ENCODE data around the gene COX17. TPM values are rescaled to one million over a fixed set of nuclear protein-coding genes. Genes with fewer than 3 reads are reported as not detected.
A peak's percentile ranks its signal among the peaks of the same experiment; 100 is the strongest.

COX17 gene
- polyA plus RNA-seq, 1 of the 3 experiments (the other 2 are of a cell fraction) = 21.5 TPM

GRCh38 chr3:119665954-119666559 lies 11.1 kb downstream of the COX17 start:
- peak overlapping the region; percentile 0 to 93 for H3K27ac ChIP-seq (ENCODE audit: low read depth in 2 of 2, low read length in 1 of 2)
- H3K9me3 ChIP-seq = no peaks in the 10 kb centered on the region
- peaks cover 28 to 44% of the 10 kb centered on the region in 2 experiments for H3K4me1 ChIP-seq (ENCODE audit: control insufficient read depth in 1 of 2, insufficient read depth in 2 of 2, low read depth in 1 of 2, low read length in 1 of 2)
- no peak overlapping the region for H3K4me3 ChIP-seq (ENCODE audit: low read depth in 2 of 2, low read length in 1 of 2)
- no peak overlapping the region for H3K9ac ChIP-seq
- no peaks in the 10 kb centered on the region for H4K20me1 ChIP-seq (ENCODE audit: insufficient read depth)
- no peak overlapping the region for H2AFZ ChIP-seq (ENCODE audit: low read depth)
- peaks cover 30% of the 10 kb centered on the region for H3F3A ChIP-seq (replicated peaks; ENCODE audit: insufficient read depth)
- H3K27me3 ChIP-seq (ENCODE audit: insufficient read depth) = no peaks in the 10 kb centered on the region
- 94% methylated on average over 6 of the region's 6 CpGs for WGBS (ENCODE audit: low lambda C conversion rate)
- no peaks in the 10 kb centered on the region for H3K79me2 ChIP-seq (ENCODE audit: insufficient read depth)
- no peaks in the 10 kb centered on the region for H3K9me2 ChIP-seq
- H3K36me3 ChIP-seq (replicated peaks in 1 of 2; ENCODE audit: control insufficient read depth in 1 of 2, insufficient read depth in 2 of 2, low read length in 1 of 2) = no peaks in the 10 kb centered on the region
- H3K4me2 ChIP-seq = no peak overlapping the region
- DNase-seq = no peak
- ChIA-PET CTCF (interaction anchor here (1.1 to 1.5 kb wide), 2 partner anchors 9 to 15 kb away, joined by 3 to 6 read pairs; no protein-coding TSS in a partner anchor), POLR2A (no interaction called here)
- TF ChIP-seq USF2 (IDR thresholded peaks at IDR 0.05; ENCODE audit: borderline replicate concordance, low read depth, low read length) = no peak

DNA sequence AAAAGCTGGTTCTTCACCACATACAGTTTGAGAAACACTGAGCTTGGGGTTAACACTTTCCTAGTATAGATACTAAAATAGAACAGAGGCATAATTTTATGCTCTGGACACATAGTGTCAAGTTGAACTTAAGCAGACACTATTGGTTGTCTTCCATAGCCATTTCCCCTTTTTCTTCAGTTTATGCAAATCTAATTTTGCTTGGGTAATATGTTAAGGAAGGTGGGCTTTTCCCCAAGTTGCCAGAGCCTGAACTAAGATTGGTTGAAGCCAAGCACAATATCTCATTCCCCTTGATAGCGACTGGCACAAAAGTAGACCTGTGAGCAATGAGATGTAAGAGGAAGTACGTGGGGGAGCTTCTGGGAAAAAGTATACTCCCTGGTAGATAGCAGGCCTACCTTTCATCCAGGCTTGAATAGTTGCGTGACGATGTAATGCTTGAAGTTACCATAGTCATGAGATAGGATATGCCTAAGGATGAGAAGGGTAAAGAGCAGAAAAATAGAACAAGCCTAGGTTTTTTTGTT lies 12.3 kb downstream of the COX17 start:
- CTCF ChIA-PET = interaction anchor here (0.6 to 1.4 kb wide), 2 partner anchors 13 to 97 kb away, joined by 3 read pairs; no protein-coding TSS in a partner anchor

More for the DNA sequence above, 12.3 kb downstream of the COX17 start:
- peak in 1 of 2 experiments; percentile 43; a peak in 1 of 4 replicates for TF ChIP-seq EP300 (IDR thresholded peaks at IDR 0.05; ENCODE audit: borderline replicate concordance in 1 of 2, low read depth in 1 of 2, low read length in 1 of 2)
- TF ChIP-seq, protein P1, sequence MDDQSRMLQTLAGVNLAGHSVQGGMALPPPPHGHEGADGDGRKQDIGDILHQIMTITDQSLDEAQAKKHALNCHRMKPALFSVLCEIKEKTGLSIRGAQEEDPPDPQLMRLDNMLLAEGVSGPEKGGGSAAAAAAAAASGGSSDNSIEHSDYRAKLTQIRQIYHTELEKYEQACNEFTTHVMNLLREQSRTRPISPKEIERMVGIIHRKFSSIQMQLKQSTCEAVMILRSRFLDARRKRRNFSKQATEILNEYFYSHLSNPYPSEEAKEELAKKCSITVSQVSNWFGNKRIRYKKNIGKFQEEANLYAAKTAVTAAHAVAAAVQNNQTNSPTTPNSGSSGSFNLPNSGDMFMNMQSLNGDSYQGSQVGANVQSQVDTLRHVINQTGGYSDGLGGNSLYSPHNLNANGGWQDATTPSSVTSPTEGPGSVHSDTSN (IDR thresholded peaks at IDR 0.05) = peak; percentile 35
- TF ChIP-seq, protein P2, sequence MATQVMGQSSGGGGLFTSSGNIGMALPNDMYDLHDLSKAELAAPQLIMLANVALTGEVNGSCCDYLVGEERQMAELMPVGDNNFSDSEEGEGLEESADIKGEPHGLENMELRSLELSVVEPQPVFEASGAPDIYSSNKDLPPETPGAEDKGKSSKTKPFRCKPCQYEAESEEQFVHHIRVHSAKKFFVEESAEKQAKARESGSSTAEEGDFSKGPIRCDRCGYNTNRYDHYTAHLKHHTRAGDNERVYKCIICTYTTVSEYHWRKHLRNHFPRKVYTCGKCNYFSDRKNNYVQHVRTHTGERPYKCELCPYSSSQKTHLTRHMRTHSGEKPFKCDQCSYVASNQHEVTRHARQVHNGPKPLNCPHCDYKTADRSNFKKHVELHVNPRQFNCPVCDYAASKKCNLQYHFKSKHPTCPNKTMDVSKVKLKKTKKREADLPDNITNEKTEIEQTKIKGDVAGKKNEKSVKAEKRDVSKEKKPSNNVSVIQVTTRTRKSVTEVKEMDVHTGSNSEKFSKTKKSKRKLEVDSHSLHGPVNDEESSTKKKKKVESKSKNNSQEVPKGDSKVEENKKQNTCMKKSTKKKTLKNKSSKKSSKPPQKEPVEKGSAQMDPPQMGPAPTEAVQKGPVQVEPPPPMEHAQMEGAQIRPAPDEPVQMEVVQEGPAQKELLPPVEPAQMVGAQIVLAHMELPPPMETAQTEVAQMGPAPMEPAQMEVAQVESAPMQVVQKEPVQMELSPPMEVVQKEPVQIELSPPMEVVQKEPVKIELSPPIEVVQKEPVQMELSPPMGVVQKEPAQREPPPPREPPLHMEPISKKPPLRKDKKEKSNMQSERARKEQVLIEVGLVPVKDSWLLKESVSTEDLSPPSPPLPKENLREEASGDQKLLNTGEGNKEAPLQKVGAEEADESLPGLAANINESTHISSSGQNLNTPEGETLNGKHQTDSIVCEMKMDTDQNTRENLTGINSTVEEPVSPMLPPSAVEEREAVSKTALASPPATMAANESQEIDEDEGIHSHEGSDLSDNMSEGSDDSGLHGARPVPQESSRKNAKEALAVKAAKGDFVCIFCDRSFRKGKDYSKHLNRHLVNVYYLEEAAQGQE (IDR thresholded peaks at IDR 0.05; ENCODE audit: low read depth, low read length) = no peak
- no peak for TF ChIP-seq CHD2 (IDR thresholded peaks at IDR 0.05; ENCODE audit: low read length, partially characterized antibody)
- no peak for TF ChIP-seq NRF1 (IDR thresholded peaks at IDR 0.05; ENCODE audit: low read depth, low read length)
- no peak; the same call in 1 of the 2 replicates for TF ChIP-seq ELF1 (IDR thresholded peaks at IDR 0.05)
- no peak for TF ChIP-seq FOXJ3 (CRISPR knock-in tag; IDR thresholded peaks at IDR 0.05)
- peak; percentile 59 for TF ChIP-seq JUND (IDR thresholded peaks at IDR 0.05)
- TF ChIP-seq MXI1 (IDR thresholded peaks at IDR 0.05; ENCODE audit: low read depth, low read length) = no peak
- peak; percentile 33; the same call in 1 of the 2 replicates for TF ChIP-seq NFIC (IDR thresholded peaks at IDR 0.05; ENCODE audit: borderline replicate concordance)
- TF ChIP-seq RFX5 (IDR thresholded peaks at IDR 0.05; ENCODE audit: low read length) = no peak
- TF ChIP-seq TCF12 (IDR thresholded peaks at IDR 0.05) = peak; percentile 46; the same call in 1 of the 2 replicates
- TF ChIP-seq FOXM1 (IDR thresholded peaks at IDR 0.05; ENCODE audit: low read depth) = no peak
- TF ChIP-seq MEF2A (IDR thresholded peaks at IDR 0.05; ENCODE audit: borderline replicate concordance, low read depth) = no peak; the same call in 1 of the 2 replicates
- no peak overlapping the region for H3K4me3 ChIP-seq (ENCODE audit: low read depth in 2 of 2, low read length in 1 of 2)
- peak overlapping the region; percentile 93 to 98 for H3K27ac ChIP-seq (ENCODE audit: low read depth in 2 of 2, low read length in 1 of 2)
- no peaks in the 10 kb centered on the region for H3K9me2 ChIP-seq
- H3K27me3 ChIP-seq (ENCODE audit: insufficient read depth) = no peaks in the 10 kb centered on the region
- WGBS (ENCODE audit: low lambda C conversion rate) = 61% methylated on average over 4 of the region's 4 CpGs
- no peaks in the 10 kb centered on the region for H4K20me1 ChIP-seq (ENCODE audit: insufficient read depth)
- H3F3A ChIP-seq (replicated peaks; ENCODE audit: insufficient read depth) = peaks cover 30% of the 10 kb centered on the region
- no peaks in the 10 kb centered on the region for H3K9me3 ChIP-seq
- no peak for DNase-seq
- H2AFZ ChIP-seq (ENCODE audit: low read depth) = peak overlapping the region; percentile 61
- H3K36me3 ChIP-seq (replicated peaks in 1 of 2; ENCODE audit: control insufficient read depth in 1 of 2, insufficient read depth in 2 of 2, low read length in 1 of 2) = no peaks in the 10 kb centered on the region
- peaks cover 39 to 44% of the 10 kb centered on the region in 2 experiments for H3K4me1 ChIP-seq (ENCODE audit: control insufficient read depth in 1 of 2, insufficient read depth in 2 of 2, low read depth in 1 of 2, low read length in 1 of 2)
- no peaks in the 10 kb centered on the region for H3K79me2 ChIP-seq (ENCODE audit: insufficient read depth)
- POLR2A ChIA-PET = interaction anchor here (0.5 kb wide), 1 partner anchor 405 kb away, joined by 3 read pairs; no protein-coding TSS in a partner anchor
- peak overlapping the region; percentile 68; the same call in 1 of the 2 replicates for H3K4me2 ChIP-seq
- peak overlapping the region; percentile 57 for H3K9ac ChIP-seq
